GM13977 (cell line): Measurements from ENCODE around the gene AR.

Source experiments
- DNase-seq: peaks from one replicate; pipeline ENCODE4 v3.0.0; 2012; ENCODE audit warnings: low spot score
- CTCF ChIP-seq: IDR thresholded peaks from 2 replicates; pipeline ENCODE4 v1.5.1; 2012; ENCODE audit warnings: mild to moderate bottlenecking, control low read depth; ENCODE audit not compliant: insufficient read depth; ENCODE audit errors: extremely low read depth, missing control alignments
- in situ Hi-C: fragments of 300-500 bp; cut with MboI; formaldehyde crosslinking; loops from one replicate; pipeline ENCODE4 v1.12.0; 2022; ENCODE audit warnings: low sequenced_read_pairs, low pct_unique_long_range_greater_than_20kb, mixed read lengths, inconsistent platforms; ENCODE audit not compliant: unreplicated experiment

The AR gene

GRCh38 chrX:67717571-67717970 is 173.8 kb downstream of the AR start:
- TF ChIP-seq CTCF, result no peak
- DNase-seq, result no peak
- in situ Hi-C loops, result no loop called here

GRCh38 chrX:67718926-67719325 is 175.1 kb downstream of the AR start:
- no peak for DNase-seq
- in situ Hi-C loops, result no loop called here
- TF ChIP-seq CTCF, result no peak

- DNase-seq, result no peak
- in situ Hi-C loops, result no loop called here
- no peak for TF ChIP-seq CTCF
Measured at GRCh38 chrX:67720344-67720743, 176.5 kb downstream of the AR start.

- in situ Hi-C loops, result no loop called here
- TF ChIP-seq CTCF, result no peak
- no peak for DNase-seq
Measured at GRCh38 chrX:67721321-67721720, 177.5 kb downstream of the AR start.

GRCh38 chrX:67723580-67724351 is 179.9 kb downstream of the AR start:
- in situ Hi-C loops, result no loop called here
- DNase-seq, result no peak
- TF ChIP-seq CTCF, result no peak

- no peak for DNase-seq
- in situ Hi-C loops, result no loop called here
Measured at GRCh38 chrX:67724359-67725110, 180.7 kb downstream of the AR start.

More at GRCh38 chrX:67724359-67725110, 180.7 kb downstream of the AR start:
- TF ChIP-seq CTCF, result no peak
